ENCODE data around the gene DLX3.

Gene DLX3

DNA sequence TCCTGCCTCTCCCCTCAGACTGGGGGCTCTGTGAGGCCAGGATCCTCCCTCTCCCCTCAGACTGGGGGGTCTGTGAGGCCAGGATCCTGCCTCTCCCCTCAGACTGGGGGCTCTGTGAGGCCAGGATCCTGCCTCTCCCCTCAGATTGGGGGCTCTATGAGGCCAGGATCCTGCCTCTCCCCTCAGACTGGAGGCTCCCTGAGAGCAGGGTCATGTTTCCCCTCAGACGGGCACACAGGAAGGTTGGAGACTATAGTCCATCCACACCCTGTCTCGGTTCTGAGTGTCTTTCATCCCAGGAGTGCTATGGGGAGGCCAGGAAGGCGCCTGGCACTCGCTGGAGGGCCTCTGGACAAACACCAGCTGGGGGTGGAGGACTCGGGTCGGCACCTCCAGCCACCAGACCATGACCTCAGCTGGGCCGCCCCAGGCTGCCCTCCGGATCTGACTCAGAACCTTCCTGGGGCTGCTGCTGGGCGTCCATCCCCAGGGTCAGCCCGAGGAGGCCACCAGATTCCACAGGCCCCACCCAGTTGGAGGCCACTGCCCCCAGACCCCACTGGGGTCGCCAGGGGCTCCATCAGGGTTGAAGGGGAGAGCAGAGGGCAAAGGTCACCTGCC is 48.0 kb downstream of the DLX3 start:
- TF ChIP-seq PPARA (CRISPR knock-in tag; IDR thresholded peaks at IDR 0.05; ENCODE audit: borderline replicate concordance): no peak
- TF ChIP-seq, protein P1, sequence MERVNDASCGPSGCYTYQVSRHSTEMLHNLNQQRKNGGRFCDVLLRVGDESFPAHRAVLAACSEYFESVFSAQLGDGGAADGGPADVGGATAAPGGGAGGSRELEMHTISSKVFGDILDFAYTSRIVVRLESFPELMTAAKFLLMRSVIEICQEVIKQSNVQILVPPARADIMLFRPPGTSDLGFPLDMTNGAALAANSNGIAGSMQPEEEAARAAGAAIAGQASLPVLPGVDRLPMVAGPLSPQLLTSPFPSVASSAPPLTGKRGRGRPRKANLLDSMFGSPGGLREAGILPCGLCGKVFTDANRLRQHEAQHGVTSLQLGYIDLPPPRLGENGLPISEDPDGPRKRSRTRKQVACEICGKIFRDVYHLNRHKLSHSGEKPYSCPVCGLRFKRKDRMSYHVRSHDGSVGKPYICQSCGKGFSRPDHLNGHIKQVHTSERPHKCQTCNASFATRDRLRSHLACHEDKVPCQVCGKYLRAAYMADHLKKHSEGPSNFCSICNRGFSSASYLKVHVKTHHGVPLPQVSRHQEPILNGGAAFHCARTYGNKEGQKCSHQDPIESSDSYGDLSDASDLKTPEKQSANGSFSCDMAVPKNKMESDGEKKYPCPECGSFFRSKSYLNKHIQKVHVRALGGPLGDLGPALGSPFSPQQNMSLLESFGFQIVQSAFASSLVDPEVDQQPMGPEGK (CRISPR knock-in tag; IDR thresholded peaks at IDR 0.05; ENCODE audit: borderline replicate concordance): no peak
- TF ChIP-seq ARNTL (CRISPR knock-in tag; IDR thresholded peaks at IDR 0.05; ENCODE audit: borderline replicate concordance, low read depth): no peak
- no peak for TF ChIP-seq ZNF8 (CRISPR knock-in tag; IDR thresholded peaks at IDR 0.05)
- TF ChIP-seq, protein P2, sequence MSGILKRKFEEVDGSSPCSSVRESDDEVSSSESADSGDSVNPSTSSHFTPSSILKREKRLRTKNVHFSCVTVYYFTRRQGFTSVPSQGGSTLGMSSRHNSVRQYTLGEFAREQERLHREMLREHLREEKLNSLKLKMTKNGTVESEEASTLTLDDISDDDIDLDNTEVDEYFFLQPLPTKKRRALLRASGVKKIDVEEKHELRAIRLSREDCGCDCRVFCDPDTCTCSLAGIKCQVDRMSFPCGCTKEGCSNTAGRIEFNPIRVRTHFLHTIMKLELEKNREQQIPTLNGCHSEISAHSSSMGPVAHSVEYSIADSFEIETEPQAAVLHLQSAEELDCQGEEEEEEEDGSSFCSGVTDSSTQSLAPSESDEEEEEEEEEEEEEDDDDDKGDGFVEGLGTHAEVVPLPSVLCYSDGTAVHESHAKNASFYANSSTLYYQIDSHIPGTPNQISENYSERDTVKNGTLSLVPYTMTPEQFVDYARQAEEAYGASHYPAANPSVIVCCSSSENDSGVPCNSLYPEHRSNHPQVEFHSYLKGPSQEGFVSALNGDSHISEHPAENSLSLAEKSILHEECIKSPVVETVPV (CRISPR knock-in tag; IDR thresholded peaks at IDR 0.05): no peak
- no peak for TF ChIP-seq TOX (CRISPR knock-in tag; IDR thresholded peaks at IDR 0.05; ENCODE audit: borderline replicate concordance)
- no peak for TF ChIP-seq ZNF565 (CRISPR knock-in tag; conservative IDR thresholded peaks at IDR 0.05; ENCODE audit: low read depth)
- TF ChIP-seq, protein P3, sequence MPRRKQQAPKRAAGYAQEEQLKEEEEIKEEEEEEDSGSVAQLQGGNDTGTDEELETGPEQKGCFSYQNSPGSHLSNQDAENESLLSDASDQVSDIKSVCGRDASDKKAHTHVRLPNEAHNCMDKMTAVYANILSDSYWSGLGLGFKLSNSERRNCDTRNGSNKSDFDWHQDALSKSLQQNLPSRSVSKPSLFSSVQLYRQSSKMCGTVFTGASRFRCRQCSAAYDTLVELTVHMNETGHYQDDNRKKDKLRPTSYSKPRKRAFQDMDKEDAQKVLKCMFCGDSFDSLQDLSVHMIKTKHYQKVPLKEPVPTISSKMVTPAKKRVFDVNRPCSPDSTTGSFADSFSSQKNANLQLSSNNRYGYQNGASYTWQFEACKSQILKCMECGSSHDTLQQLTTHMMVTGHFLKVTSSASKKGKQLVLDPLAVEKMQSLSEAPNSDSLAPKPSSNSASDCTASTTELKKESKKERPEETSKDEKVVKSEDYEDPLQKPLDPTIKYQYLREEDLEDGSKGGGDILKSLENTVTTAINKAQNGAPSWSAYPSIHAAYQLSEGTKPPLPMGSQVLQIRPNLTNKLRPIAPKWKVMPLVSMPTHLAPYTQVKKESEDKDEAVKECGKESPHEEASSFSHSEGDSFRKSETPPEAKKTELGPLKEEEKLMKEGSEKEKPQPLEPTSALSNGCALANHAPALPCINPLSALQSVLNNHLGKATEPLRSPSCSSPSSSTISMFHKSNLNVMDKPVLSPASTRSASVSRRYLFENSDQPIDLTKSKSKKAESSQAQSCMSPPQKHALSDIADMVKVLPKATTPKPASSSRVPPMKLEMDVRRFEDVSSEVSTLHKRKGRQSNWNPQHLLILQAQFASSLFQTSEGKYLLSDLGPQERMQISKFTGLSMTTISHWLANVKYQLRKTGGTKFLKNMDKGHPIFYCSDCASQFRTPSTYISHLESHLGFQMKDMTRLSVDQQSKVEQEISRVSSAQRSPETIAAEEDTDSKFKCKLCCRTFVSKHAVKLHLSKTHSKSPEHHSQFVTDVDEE (CRISPR knock-in tag; IDR thresholded peaks at IDR 0.05): no peak
- no peak for TF ChIP-seq RARB (CRISPR knock-in tag; IDR thresholded peaks at IDR 0.05)
- no peak for TF ChIP-seq CSDC2 (CRISPR knock-in tag; IDR thresholded peaks at IDR 0.05)
- TF ChIP-seq OSR1 (CRISPR knock-in tag; IDR thresholded peaks at IDR 0.05): no peak
- no peak for ATAC-seq

DNA sequence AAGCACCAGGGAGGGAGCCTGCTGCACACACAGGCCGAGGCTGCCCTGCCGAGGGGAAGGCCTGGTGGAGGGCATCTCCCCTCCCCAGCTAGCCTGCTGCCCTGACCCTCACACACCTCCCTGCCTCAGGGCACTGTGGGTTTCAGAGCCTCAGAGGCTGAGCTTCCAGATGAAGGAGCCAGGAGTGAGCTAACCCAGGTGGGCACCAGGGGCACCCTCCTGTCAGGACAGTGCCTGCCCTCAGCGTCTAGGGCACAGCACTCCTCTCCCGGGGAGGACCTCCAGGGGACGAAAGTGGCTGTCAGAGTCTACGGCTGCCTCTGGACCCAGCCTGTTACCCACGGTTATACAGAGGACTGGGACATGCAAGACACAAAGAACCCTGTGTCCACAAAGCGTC is 48.8 kb downstream of the DLX3 start:
- no peak for TF ChIP-seq CSDC2 (CRISPR knock-in tag; IDR thresholded peaks at IDR 0.05)
- TF ChIP-seq ZC3H10 (CRISPR knock-in tag; IDR thresholded peaks at IDR 0.05): no peak
- no peak for TF ChIP-seq OSR1 (CRISPR knock-in tag; IDR thresholded peaks at IDR 0.05)
- TF ChIP-seq, protein P3 (CRISPR knock-in tag; IDR thresholded peaks at IDR 0.05): no peak
- TF ChIP-seq, protein P4, sequence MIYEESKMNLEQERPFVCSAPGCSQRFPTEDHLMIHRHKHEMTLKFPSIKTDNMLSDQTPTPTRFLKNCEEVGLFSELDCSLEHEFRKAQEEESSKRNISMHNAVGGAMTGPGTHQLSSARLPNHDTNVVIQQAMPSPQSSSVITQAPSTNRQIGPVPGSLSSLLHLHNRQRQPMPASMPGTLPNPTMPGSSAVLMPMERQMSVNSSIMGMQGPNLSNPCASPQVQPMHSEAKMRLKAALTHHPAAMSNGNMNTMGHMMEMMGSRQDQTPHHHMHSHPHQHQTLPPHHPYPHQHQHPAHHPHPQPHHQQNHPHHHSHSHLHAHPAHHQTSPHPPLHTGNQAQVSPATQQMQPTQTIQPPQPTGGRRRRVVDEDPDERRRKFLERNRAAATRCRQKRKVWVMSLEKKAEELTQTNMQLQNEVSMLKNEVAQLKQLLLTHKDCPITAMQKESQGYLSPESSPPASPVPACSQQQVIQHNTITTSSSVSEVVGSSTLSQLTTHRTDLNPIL (CRISPR knock-in tag; IDR thresholded peaks at IDR 0.05; ENCODE audit: low read depth): no peak
- TF ChIP-seq, protein P2 (CRISPR knock-in tag; IDR thresholded peaks at IDR 0.05): no peak
- TF ChIP-seq, protein P5, sequence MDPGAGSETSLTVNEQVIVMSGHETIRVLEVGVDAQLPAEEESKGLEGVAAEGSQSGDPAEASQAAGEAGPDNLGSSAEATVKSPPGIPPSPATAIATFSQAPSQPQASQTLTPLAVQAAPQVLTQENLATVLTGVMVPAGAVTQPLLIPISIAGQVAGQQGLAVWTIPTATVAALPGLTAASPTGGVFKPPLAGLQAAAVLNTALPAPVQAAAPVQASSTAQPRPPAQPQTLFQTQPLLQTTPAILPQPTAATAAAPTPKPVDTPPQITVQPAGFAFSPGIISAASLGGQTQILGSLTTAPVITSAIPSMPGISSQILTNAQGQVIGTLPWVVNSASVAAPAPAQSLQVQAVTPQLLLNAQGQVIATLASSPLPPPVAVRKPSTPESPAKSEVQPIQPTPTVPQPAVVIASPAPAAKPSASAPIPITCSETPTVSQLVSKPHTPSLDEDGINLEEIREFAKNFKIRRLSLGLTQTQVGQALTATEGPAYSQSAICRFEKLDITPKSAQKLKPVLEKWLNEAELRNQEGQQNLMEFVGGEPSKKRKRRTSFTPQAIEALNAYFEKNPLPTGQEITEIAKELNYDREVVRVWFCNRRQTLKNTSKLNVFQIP (CRISPR knock-in tag; IDR thresholded peaks at IDR 0.05; ENCODE audit: borderline replicate concordance, low read depth): no peak
- TF ChIP-seq RARB (CRISPR knock-in tag; IDR thresholded peaks at IDR 0.05): no peak
- TF ChIP-seq SNAI2 (CRISPR knock-in tag; IDR thresholded peaks at IDR 0.05): no peak
- no peak for TF ChIP-seq ESRRG (CRISPR knock-in tag; IDR thresholded peaks at IDR 0.05)
- TF ChIP-seq PPARA (CRISPR knock-in tag; IDR thresholded peaks at IDR 0.05; ENCODE audit: borderline replicate concordance): no peak
- TF ChIP-seq, protein P1 (CRISPR knock-in tag; IDR thresholded peaks at IDR 0.05; ENCODE audit: borderline replicate concordance): no peak
- no peak for TF ChIP-seq ISL1 (CRISPR knock-in tag; IDR thresholded peaks at IDR 0.05)
- no peak for TF ChIP-seq ZNF8 (CRISPR knock-in tag; IDR thresholded peaks at IDR 0.05)
- TF ChIP-seq TCF4 (CRISPR knock-in tag; IDR thresholded peaks at IDR 0.05; ENCODE audit: borderline replicate concordance): no peak
- TF ChIP-seq BACH2 (CRISPR knock-in tag; IDR thresholded peaks at IDR 0.05; ENCODE audit: borderline replicate concordance): no peak
- no peak for TF ChIP-seq GLIS3 (CRISPR knock-in tag; IDR thresholded peaks at IDR 0.05)
- TF ChIP-seq ARNTL (CRISPR knock-in tag; IDR thresholded peaks at IDR 0.05; ENCODE audit: borderline replicate concordance, low read depth): no peak
- TF ChIP-seq ZNF565 (CRISPR knock-in tag; conservative IDR thresholded peaks at IDR 0.05; ENCODE audit: low read depth): no peak
- ATAC-seq: no peak; the same call in 2 of the 3 replicates
